ENCODE results near the gene EFL1.

Gene EFL1

GRCh38 chr15:82130248-82130647, 132.3 kb downstream of the EFL1 start:
- no peak for TF ChIP-seq CTCF (IDR thresholded peaks at IDR 0.05; ENCODE audit: low read depth, low read length)
- peaks cover 18% of the 10 kb centered on the region for H3K4me1 ChIP-seq
- no peak overlapping the region for H3K4me3 ChIP-seq (ENCODE audit: low read depth, low read length)
- H3K27me3 ChIP-seq, result no peaks in the 10 kb centered on the region
- H3K9me3 ChIP-seq, result no peaks in the 10 kb centered on the region
- H3K36me3 ChIP-seq, result no peaks in the 10 kb centered on the region
- no peak for DNase-seq

- peaks cover 18% of the 10 kb centered on the region for H3K4me1 ChIP-seq
- no peaks in the 10 kb centered on the region for H3K9me3 ChIP-seq
- TF ChIP-seq CTCF (IDR thresholded peaks at IDR 0.05; ENCODE audit: low read depth, low read length), result no peak
- no peak overlapping the region for H3K4me3 ChIP-seq (ENCODE audit: low read depth, low read length)
- no peaks in the 10 kb centered on the region for H3K27me3 ChIP-seq
- H3K36me3 ChIP-seq, result no peaks in the 10 kb centered on the region
- DNase-seq, result peak; percentile 26
Observed at GRCh38 chr15:82129761-82130160, 132.8 kb downstream of the EFL1 start.

GRCh38 chr15:82129149-82129692, 133.3 kb downstream of the EFL1 start:
- Histone ChIP-seq H3K36me3 (no peaks in the 10 kb centered on the region), H3K4me1 (peaks cover 18% of the 10 kb centered on the region), H3K27me3 (no peaks in the 10 kb centered on the region), H3K9me3 (no peaks in the 10 kb centered on the region), H3K4me3 (ENCODE audit: low read depth, low read length) (no peak overlapping the region)
- no peak for DNase-seq
- no peak for TF ChIP-seq CTCF (IDR thresholded peaks at IDR 0.05; ENCODE audit: low read depth, low read length)

- Histone ChIP-seq H3K4me1 (peaks cover 18% of the 10 kb centered on the region), H3K27me3 (no peaks in the 10 kb centered on the region), H3K9me3 (no peaks in the 10 kb centered on the region), H3K4me3 (ENCODE audit: low read depth, low read length) (no peak overlapping the region), H3K36me3 (no peaks in the 10 kb centered on the region)
- peak; percentile 60 for DNase-seq
- TF ChIP-seq CTCF (IDR thresholded peaks at IDR 0.05; ENCODE audit: low read depth, low read length), result no peak
Observed at GRCh38 chr15:82128401-82129148, 134.0 kb downstream of the EFL1 start.

GRCh38 chr15:82127581-82127980, 135.0 kb downstream of the EFL1 start:
- no peak for DNase-seq
- no peaks in the 10 kb centered on the region for H3K36me3 ChIP-seq
- peaks cover 18% of the 10 kb centered on the region for H3K4me1 ChIP-seq
- H3K9me3 ChIP-seq, result no peaks in the 10 kb centered on the region
- no peaks in the 10 kb centered on the region for H3K27me3 ChIP-seq
- no peak for TF ChIP-seq CTCF (IDR thresholded peaks at IDR 0.05; ENCODE audit: low read depth, low read length)
- H3K4me3 ChIP-seq (ENCODE audit: low read depth, low read length), result no peak overlapping the region

GRCh38 chr15:82126346-82126745, 136.2 kb downstream of the EFL1 start:
- DNase-seq, result no peak
- H3K36me3 ChIP-seq, result no peaks in the 10 kb centered on the region
- peaks cover 18% of the 10 kb centered on the region for H3K4me1 ChIP-seq

More at GRCh38 chr15:82126346-82126745, 136.2 kb downstream of the EFL1 start:
- TF ChIP-seq CTCF (IDR thresholded peaks at IDR 0.05; ENCODE audit: low read depth, low read length), result no peak
- H3K27me3 ChIP-seq, result no peaks in the 10 kb centered on the region
- H3K4me3 ChIP-seq (ENCODE audit: low read depth, low read length), result no peak overlapping the region
- no peaks in the 10 kb centered on the region for H3K9me3 ChIP-seq

All from BE2C (cell line).